GM21447 (cell line): Measurements from ENCODE around the gene NOC2L.

Experiments used
- ATAC-seq: cut with Tn5 transposase; IDR thresholded peaks from one replicate; pipeline ENCODE4 v1.9.1; 2021; ENCODE audit not compliant: unreplicated experiment

Gene NOC2L

GRCh38 chr1:958823-959730 is at the start of gene NOC2L:
TSS of gene NOC2L (minus strand) at chr1:959256. CDS start at chr1:959240, 16 bp downstream.
- ATAC-seq: peak; percentile 66

- no peak for ATAC-seq
Measured at GRCh38 chr1:1006305-1007159, 47.5 kb upstream of the NOC2L start.

- ATAC-seq: no peak
Measured at GRCh38 chr1:1005774-1006304, 46.8 kb upstream of the NOC2L start.

- ATAC-seq: no peak
Measured at GRCh38 chr1:1004780-1005697, 46.0 kb upstream of the NOC2L start.

- no peak for ATAC-seq
Measured at GRCh38 chr1:1004420-1004779, 45.3 kb upstream of the NOC2L start.

GRCh38 chr1:1003618-1004419 is 44.8 kb upstream of the NOC2L start:
- ATAC-seq: no peak

- ATAC-seq: no peak
Measured at GRCh38 chr1:1001057-1001783, 42.2 kb upstream of the NOC2L start.

GRCh38 chr1:1000357-1001056 is 41.5 kb upstream of the NOC2L start:
- peak; percentile 8 for ATAC-seq

- peak; percentile 30 for ATAC-seq
Measured at GRCh38 chr1:999725-1000356, 40.8 kb upstream of the NOC2L start, which contains the start of gene HES4. TSS of gene HES4 (minus strand) at chr1:1000097. CDS start at chr1:999973, 124 bp downstream.

GRCh38 chr1:998995-999724 is 40.1 kb upstream of the NOC2L start:
- no peak for ATAC-seq

- no peak for ATAC-seq
Measured at GRCh38 chr1:998745-998994, 39.6 kb upstream of the NOC2L start.

- no peak for ATAC-seq
Measured at GRCh38 chr1:997993-998744, 39.1 kb upstream of the NOC2L start.

- ATAC-seq: no peak
Measured at GRCh38 chr1:997713-997992, 38.6 kb upstream of the NOC2L start.

GRCh38 chr1:996851-997712 is 38.0 kb upstream of the NOC2L start:
- no peak for ATAC-seq

GRCh38 chr1:995665-996633 is 36.9 kb upstream of the NOC2L start:
- ATAC-seq: no peak
